Endodermal cell (in vitro differentiated cells): ENCODE results near the gene ASPHD1. TPM values are rescaled to one million over a fixed set of nuclear protein-coding genes. Genes with fewer than 3 reads are reported as not detected.

ENCODE experiments used
- DNase-seq: peaks from one replicate; pipeline ENCODE4 v3.0.0-alpha.2; 2017
- H3K27ac ChIP-seq: 2 replicates; pipeline ENCODE4 v1.5.1; 2013; ENCODE audit warnings: mild to moderate bottlenecking, low read depth, low read length, moderate library complexity
- H3K27me3 ChIP-seq: 2 replicates; pipeline ENCODE4 v1.6.1; 2013; ENCODE audit warnings: mild to moderate bottlenecking, low read length, moderate library complexity; ENCODE audit not compliant: insufficient read depth, control insufficient read depth, poor library complexity, severe bottlenecking
- H3K36me3 ChIP-seq: 2 replicates; pipeline ENCODE4 v1.7.0; 2013; ENCODE audit warnings: mild to moderate bottlenecking, low read length, moderate library complexity; ENCODE audit not compliant: control insufficient read depth, insufficient read depth
- H3K4me1 ChIP-seq: one replicate; pipeline ENCODE4 v1.7.0; 2013; ENCODE audit warnings: low read length; ENCODE audit not compliant: control insufficient read depth, insufficient read depth
- H3K4me3 ChIP-seq: 2 replicates; pipeline ENCODE4 v1.5.1; 2013; ENCODE audit warnings: mild to moderate bottlenecking, low read length, moderate library complexity
- H3K9ac ChIP-seq: 2 replicates; pipeline ENCODE4 v1.6.1; 2013; ENCODE audit warnings: mild to moderate bottlenecking, low read length, moderate library complexity; ENCODE audit not compliant: poor library complexity, severe bottlenecking; ENCODE audit errors: extremely low read depth
- H3K9me3 ChIP-seq: 2 replicates; pipeline ENCODE4 v1.6.1; 2013; ENCODE audit warnings: mild to moderate bottlenecking, low read length, moderate library complexity; ENCODE audit not compliant: control insufficient read depth
- H3K27ac Mint-ChIP-seq: 2 replicates; pipeline ENCODE4 v1.8.0; 2020; ENCODE audit warnings: mixed read lengths
- H3K27me3 Mint-ChIP-seq: 2 replicates; pipeline ENCODE4 v1.8.0; 2021; ENCODE audit warnings: mild to moderate bottlenecking, mixed read lengths; ENCODE audit not compliant: insufficient read depth
- H3K36me3 Mint-ChIP-seq: 2 replicates; pipeline ENCODE4 v1.8.0; 2020; ENCODE audit warnings: low read depth, mixed read lengths
- H3K4me1 Mint-ChIP-seq: 2 replicates; pipeline ENCODE4 v1.8.0; 2020; ENCODE audit warnings: mixed read lengths
- H3K4me3 Mint-ChIP-seq: 2 replicates; pipeline ENCODE4 v1.8.0; 2020; ENCODE audit warnings: mild to moderate bottlenecking, moderate library complexity, mixed read lengths
- H3K9me3 Mint-ChIP-seq: 2 replicates; pipeline ENCODE4 v1.8.0; 2020; ENCODE audit warnings: mild to moderate bottlenecking, mixed read lengths
- WGBS, 2 experiments: methylation state at CpG; one replicate each; pipeline versions ENCODE4 v1.1.5 to v1.1.7; 2013; ENCODE audit warnings: missing lambda C conversion rate in 2 of 2, mixed read lengths in 1 of 2; ENCODE audit not compliant: insufficient coverage in 1 of 2, insufficient read length in 1 of 2; 5-methylcytosine and 5-hydroxymethylcytosine counted together
- total RNA-seq, 2 donors: library from RNA; stranded (reverse); fragmentation: NEBNext Ultra II Directional in 1 of 2; extraction: Animal tissue kit (Norgen Biotek cat#: 25700) in 1 of 2; gene quantifications; 2 replicates in 1 of 2; 3 replicates in 1 of 2; pipeline ENCODE4 v1.2.1, GENCODE V29; 2021
- TF ChIP-seq, protein P1 (sequence below): fragments of 200-600 bp; sonication (generic); conservative IDR thresholded peaks from 2 replicates; pipeline ENCODE4 v1.5.0; 2021; ENCODE audit warnings: antibody characterized with exemption, mild to moderate bottlenecking

Gene ASPHD1
- total RNA-seq, 2 donors from 2014 or later: 6.1 to 8.7 TPM

DNA sequence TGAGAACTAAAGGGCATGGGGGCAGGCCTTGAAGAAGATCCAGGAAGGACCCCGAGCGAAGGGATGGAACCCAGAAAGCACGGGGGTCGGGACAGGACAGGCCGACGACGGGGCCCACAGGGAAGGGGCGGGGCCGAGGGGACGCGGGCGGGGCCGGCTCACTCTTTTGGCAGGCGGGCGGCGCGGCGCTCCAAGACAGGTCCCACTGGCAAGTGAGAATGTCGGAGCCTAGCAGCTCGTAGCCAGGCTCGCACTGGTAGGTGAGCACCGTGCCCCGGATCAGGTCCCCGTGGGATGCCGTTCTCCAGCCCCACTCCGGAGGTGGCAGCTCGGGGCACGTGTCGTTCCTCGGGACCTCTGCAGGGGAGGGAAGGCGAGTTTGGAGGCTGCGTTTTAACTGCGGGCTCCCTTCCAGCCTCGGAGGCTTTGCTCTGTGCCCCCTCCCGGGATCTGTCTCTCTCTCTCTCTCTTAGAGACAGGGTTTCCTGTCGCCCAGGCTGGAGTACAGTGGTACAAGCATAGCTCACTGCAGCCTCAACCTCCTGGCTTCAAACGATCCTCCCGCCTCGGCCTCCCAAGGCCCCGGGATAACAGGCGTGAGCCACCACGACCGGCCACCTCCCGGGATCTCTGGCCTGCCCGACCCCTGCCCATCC lies 23.6 kb upstream of the ASPHD1 start:
- Mint-ChIP-seq H3K9me3 (peaks cover 2% of the 10 kb centered on the region), H3K27ac (no peak overlapping the region), H3K27me3 (peaks cover 20% of the 10 kb centered on the region), H3K4me1 (peaks cover 3% of the 10 kb centered on the region), H3K36me3 (peaks cover 22% of the 10 kb centered on the region), H3K4me3 (peak overlapping the region; percentile 52)
- no peaks in the 10 kb centered on the region for H3K4me1 ChIP-seq
- no peak overlapping the region for H3K9ac ChIP-seq
- peaks cover 6% of the 10 kb centered on the region for H3K27me3 ChIP-seq
- 49 to 53% methylated on average over 30 to 45 of the region's 45 CpGs for WGBS, 2 experiments
- DNase-seq: peak; percentile 86
- H3K27ac ChIP-seq: no peak overlapping the region
- H3K4me3 ChIP-seq: peak overlapping the region; percentile 45
- TF ChIP-seq, protein P1, sequence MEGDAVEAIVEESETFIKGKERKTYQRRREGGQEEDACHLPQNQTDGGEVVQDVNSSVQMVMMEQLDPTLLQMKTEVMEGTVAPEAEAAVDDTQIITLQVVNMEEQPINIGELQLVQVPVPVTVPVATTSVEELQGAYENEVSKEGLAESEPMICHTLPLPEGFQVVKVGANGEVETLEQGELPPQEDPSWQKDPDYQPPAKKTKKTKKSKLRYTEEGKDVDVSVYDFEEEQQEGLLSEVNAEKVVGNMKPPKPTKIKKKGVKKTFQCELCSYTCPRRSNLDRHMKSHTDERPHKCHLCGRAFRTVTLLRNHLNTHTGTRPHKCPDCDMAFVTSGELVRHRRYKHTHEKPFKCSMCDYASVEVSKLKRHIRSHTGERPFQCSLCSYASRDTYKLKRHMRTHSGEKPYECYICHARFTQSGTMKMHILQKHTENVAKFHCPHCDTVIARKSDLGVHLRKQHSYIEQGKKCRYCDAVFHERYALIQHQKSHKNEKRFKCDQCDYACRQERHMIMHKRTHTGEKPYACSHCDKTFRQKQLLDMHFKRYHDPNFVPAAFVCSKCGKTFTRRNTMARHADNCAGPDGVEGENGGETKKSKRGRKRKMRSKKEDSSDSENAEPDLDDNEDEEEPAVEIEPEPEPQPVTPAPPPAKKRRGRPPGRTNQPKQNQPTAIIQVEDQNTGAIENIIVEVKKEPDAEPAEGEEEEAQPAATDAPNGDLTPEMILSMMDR: no peak
- peaks cover 7% of the 10 kb centered on the region for H3K36me3 ChIP-seq
- no peaks in the 10 kb centered on the region for H3K9me3 ChIP-seq

DNA sequence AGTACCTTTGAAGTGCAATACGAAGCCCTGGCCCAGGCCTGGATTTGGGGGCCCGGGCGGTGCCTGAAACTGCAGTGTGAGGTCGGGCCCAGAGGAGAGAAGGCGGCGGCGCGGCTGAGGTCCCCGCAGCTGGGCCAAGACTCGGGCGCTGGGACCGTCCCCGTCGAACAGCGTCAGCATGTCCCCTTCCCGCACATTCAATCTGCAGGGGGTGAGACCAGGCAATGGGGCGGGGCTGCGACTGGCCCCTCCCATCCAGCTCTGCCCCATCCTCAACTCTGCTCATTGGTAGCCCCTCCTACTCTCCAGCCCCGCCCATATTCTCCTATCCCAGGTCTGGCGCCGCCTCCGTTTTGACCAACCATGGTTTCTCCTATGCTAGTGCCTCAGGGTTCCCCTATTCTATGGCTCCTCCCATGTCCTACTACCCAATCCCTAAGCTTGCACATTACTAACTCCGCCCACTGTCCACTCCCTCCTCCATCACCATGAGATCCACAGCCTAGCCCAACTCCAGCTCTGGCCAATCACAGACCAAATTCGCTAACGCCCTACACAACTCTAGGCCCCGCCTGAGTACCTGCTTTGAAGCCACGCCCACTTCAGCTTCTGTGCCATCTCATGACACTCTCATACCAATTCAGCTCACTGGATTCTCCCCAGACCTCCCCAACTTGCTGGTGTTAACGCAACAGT lies 22.9 kb upstream of the ASPHD1 start:
- Mint-ChIP-seq H3K27ac (peak overlapping the region; percentile 64), H3K27me3 (peaks cover 20% of the 10 kb centered on the region), H3K4me3 (peak overlapping the region; percentile 52), H3K4me1 (peaks cover 3% of the 10 kb centered on the region), H3K36me3 (peaks cover 20% of the 10 kb centered on the region), H3K9me3 (peaks cover 2% of the 10 kb centered on the region)
- no peak overlapping the region for H3K27ac ChIP-seq
- no peak overlapping the region for H3K9ac ChIP-seq
- peaks cover 6% of the 10 kb centered on the region for H3K27me3 ChIP-seq
- peaks cover 7% of the 10 kb centered on the region for H3K36me3 ChIP-seq
- 37 to 49% methylated on average over 24 to 28 of the region's 28 CpGs for WGBS, 2 experiments
- peak overlapping the region; percentile 45 for H3K4me3 ChIP-seq
- no peaks in the 10 kb centered on the region for H3K4me1 ChIP-seq
- TF ChIP-seq, protein P1: no peak
- no peaks in the 10 kb centered on the region for H3K9me3 ChIP-seq
- DNase-seq: peak; percentile 100

DNA sequence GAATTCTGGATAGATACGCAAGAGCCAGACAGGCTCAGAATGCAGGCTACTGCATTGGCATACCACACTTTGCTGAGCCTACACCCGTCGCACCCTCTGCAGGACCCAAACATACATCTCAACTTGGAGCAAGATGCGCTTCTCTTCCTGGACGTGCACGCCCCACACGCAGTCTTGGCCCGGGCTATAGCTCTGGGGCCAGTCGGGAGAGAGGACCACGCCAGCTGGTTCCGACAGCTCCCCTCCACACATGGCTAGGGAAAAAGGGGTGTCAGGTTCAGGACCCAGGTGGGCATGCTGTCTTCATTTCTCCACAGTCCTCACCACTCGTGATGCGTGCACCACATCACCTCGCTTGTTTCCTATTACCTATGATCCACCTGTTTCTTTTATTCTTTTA lies 22.1 kb upstream of the ASPHD1 start:
- TF ChIP-seq, protein P1: no peak
- no peak overlapping the region for H3K4me3 Mint-ChIP-seq
- WGBS, 2 experiments: 95 to 98% methylated on average over 10 to 12 of the region's 14 CpGs
- H3K27me3 Mint-ChIP-seq: peaks cover 20% of the 10 kb centered on the region
- H3K4me3 ChIP-seq: no peak overlapping the region
- DNase-seq: no peak
- no peak overlapping the region for H3K27ac ChIP-seq
- peak overlapping the region; percentile 52 for H3K27ac Mint-ChIP-seq
- peaks cover 25% of the 10 kb centered on the region for H3K36me3 Mint-ChIP-seq
- peaks cover 3% of the 10 kb centered on the region for H3K4me1 Mint-ChIP-seq
- H3K9ac ChIP-seq: no peak overlapping the region
- H3K9me3 Mint-ChIP-seq: peaks cover 2% of the 10 kb centered on the region
- peaks cover 6% of the 10 kb centered on the region for H3K27me3 ChIP-seq
- peaks cover 7% of the 10 kb centered on the region for H3K36me3 ChIP-seq
- H3K9me3 ChIP-seq: no peaks in the 10 kb centered on the region
- no peaks in the 10 kb centered on the region for H3K4me1 ChIP-seq
